ENCODE measurements around the gene HAPLN2.
"Not testable (repeated sequence)": the region's sequence is repeated elsewhere in the genome, so short reads cannot be mapped to it uniquely, and the experiment has no call there.

HAPLN2 gene

DNA sequence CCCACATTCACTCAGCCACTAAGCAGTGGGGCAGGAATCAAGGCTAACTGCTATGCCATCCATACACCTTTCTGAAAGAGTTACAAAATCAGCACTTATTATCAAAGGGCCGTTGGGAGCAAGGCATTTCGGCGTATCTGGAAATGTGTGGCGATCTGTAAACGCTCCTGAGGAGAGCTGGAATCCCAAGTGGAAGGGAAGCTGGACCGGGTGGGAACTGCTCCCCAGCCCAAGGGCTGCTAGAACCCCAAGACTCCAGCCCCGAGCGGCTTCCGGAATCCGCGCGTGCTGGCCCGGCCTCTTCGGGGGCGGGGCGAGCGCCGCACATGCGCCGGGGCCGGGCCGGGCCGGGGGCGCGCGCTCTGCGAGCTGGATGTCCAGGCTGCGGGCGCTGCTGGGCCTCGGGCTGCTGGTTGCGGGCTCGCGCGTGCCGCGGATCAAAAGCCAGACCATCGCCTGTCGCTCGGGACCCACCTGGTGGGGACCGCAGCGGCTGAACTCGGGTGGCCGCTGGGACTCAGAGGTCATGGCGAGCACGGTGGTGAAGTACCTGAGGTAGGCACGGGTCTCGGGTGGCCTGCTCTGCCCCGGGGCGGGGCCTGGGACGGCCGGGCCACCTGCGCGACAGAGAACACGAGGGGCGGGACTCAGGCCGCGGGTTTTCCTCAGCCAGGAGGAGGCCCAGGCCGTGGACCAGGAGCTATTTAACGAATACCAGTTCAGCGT lies 27.6 kb upstream of the HAPLN2 start, which contains the start of gene NAXE:
Gene NAXE (plus strand): TSS at position 345 of the 726 bp plus-strand sequence. CDS start 29 bp downstream, at position 374.
- no peak for DNase-seq (ENCODE audit: low read depth, low spot score)

DNA sequence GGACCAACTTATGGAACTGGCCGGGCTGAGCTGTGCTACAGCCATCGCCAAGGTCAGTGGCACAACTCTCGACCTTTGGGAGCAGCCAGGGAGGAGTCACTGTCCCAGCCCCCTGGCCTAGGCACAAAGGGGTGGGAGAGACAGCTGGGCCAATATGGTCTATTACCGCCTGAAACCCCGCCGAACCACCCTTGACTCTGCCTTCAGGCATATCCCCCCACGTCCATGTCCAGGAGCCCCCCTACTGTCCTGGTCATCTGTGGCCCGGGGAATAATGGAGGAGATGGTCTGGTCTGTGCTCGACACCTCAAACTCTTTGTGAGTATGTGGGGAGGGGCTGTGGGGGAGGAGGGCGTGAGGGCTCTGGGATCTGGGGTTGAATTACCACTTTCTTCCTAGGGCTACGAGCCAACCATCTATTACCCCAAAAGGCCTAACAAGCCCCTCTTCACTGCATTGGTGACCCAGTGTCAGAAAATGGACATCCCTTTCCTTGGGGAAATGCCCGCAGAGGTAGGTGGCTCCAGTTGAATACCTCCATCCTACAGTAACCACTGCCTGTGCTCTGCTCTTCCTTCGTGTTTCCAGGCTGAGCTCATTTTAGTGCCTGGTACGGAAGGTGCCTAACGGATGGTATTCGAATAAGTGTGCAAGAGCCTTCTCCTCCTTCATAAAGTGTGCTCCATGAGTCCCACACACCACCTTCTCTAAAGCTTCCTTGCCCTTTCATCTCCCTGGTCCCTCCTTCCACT lies 26.9 kb upstream of the HAPLN2 start:
- DNase-seq (ENCODE audit: low read depth, low spot score): no peak

DNA sequence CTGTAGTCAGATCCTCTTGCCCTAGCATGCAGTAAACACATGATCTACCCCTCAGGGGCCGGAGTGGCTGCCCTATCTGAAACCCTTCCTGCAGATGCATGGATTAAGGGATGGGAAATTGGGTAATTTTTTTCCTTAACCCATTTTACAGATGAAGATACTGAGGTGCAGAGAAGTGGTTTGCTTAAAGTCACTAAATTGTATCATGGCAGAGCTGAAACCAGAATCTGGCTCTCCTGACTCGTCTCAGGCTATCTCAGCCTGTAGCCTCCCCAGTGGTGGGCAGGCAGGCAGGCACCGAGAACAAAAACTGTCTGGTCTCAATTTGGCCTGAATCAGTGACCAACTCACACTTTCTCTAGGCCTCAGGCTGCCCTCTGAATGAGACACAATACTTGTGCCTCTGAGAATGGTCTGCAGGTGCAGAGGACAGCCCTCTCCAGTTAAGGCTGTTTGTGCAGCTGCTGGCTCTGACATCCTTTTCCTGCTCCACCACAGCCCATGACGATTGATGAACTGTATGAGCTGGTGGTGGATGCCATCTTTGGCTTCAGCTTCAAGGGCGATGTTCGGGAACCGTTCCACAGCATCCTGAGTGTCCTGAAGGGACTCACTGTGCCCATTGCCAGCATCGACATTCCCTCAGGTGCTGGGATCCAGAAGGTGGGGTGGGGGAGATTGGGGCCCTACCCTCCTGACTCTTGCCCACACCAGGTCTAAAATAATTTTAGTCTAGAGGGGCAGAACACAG lies 26.1 kb upstream of the HAPLN2 start:
- DNase-seq (ENCODE audit: low read depth, low spot score): no peak

DNA sequence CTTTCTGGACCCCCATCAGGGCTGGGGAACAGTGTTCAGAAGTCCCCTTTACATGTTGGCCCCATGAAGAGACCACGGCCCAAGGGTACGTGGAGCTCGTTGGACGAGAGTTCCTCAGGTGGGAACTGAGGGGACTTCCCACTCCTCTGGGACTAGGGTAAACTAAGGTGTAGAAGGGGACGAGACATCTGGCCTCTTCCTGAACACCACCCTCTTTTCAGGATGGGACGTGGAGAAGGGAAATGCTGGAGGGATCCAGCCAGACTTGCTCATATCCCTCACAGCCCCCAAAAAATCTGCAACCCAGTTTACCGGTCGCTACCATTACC lies 25.6 kb upstream of the HAPLN2 start:
- DNase-seq (ENCODE audit: low read depth, low spot score): no peak

DNA sequence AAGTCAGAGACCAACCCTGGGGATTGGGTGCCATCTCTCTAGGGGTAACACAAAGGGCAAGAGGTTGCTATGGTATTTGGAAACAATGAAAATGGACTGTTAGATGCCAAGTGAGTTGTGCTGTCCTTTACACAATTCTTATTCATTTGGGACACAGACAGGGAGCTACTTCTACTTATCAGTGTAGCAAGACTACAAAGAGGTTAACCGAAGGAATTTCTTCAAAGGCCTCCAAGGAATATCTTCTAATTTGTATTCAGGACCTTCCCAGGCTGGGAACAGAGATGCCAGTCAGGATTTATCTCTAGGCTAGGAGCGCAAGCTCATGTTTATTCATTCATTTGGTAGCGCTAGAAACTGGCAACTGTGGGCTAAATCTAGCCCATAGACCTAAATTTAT lies 25.0 kb upstream of the HAPLN2 start:
- no peak for DNase-seq (ENCODE audit: low read depth, low spot score)

DNA sequence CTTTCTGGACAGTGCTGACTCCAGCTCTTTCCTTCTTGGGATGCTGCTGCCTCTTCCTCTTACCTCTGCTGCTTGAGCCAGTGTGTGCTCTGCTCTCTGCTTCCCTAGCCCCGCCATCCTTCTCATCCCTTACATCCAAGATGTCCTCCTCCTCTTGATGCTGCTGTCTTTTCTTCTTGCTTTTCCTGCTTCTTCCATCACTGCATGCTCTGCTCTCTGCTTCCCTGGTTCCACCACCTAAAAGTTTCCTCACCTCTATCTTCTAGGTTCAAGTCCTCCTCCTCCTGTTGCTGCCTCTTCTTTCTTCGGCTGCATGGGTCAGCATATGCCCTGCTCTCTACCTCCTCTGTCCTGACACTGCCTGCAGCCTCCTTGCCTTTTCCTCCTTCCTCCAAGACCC lies 24.2 kb upstream of the HAPLN2 start:
- no peak for DNase-seq (ENCODE audit: low read depth, low spot score)

DNA sequence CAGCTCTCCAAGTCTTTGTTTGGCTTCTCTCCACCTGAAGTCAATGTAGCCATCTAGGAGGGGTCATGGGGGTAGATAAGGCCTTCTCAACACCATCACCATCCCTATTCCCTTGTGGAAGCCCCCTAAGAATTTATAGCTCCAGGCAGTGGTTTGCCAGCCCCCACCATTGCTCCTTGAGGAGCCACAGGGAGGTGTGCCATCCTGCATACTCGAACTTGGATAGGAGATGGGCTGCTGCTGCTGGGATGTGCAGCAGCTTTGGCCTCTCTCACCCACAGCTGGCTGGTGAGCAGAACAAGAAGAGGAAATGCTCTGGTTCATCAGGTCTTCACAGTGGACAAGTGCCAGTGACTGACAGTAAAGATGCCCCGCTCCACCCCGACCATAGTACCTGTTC lies 22.8 kb upstream of the HAPLN2 start:
- no peak for DNase-seq (ENCODE audit: low read depth, low spot score)

DNA sequence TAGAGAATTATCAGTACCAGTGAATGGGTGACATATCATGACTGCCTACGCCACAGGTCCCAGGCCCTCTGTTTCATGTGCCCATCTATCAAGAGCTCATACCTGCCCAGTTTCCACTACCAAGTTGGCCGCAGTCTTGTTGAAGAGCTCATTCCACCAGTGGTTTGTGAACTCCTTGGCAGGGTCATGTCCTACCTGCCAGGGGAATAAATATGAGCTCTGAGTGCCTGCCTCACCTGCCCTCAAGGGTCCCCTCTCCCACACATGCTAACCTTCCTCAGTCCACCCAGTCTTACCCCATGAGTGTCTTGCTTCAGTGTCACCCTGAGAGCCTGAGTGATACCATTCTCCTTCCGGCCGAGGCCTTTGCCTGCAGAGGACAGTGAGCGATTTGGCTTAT lies 21.1 kb upstream of the HAPLN2 start:
- no peak for DNase-seq (ENCODE audit: low read depth, low spot score)

DNA sequence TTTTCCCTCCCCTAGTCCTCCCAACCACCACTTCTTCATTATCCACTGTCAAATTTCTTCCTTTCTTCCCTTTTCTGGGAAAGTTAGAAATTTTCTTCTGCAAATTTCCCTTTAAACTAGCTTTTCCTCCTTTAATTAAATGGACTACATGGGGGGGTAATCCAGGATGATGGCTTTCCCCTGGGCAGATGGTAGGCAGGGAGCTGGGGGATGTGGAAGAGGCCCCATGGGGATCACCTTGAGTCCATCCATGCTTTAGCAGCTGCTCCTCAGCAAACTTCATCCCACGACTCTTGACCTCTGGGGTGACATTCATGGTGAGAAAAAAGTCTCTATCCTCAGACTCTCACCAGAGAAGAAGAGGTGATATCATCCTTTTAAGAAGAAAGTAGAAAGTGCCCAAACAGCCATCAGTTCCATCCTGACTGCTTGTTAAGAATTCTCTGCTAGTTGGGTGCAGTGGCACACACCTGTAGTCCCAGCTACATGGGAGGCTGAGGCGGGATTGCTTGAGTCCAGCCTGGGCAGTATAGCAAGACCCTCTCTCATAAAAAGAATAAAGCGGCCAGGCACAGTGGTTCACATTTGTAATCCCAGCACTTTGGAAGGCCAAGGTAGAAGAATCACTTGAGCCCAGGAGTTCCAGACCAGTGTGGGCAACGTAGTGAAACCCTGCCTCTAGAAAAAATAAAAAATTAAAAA lies 20.3 kb upstream of the HAPLN2 start:
- no peak for DNase-seq (ENCODE audit: low read depth, low spot score)

DNA sequence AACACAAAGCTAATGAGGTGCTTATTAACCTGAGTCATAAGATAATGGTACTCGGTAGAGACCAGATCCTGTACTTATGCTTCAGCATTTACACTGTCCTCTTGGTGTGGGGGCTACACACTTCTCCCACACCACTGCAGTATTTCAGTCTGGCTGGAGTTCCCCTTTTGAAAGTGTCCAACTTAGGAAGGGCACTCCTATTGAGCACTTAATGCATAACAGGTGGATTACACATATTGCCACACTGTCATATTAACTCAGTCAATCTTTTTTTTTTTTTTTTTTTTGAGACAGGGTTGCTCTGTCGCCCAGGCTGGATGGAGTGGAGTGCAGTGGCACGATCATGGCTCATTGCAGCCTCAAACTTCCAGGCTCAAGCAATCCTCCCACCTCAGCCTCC lies 19.4 kb upstream of the HAPLN2 start:
- no peak for DNase-seq (ENCODE audit: low read depth, low spot score)

DNA sequence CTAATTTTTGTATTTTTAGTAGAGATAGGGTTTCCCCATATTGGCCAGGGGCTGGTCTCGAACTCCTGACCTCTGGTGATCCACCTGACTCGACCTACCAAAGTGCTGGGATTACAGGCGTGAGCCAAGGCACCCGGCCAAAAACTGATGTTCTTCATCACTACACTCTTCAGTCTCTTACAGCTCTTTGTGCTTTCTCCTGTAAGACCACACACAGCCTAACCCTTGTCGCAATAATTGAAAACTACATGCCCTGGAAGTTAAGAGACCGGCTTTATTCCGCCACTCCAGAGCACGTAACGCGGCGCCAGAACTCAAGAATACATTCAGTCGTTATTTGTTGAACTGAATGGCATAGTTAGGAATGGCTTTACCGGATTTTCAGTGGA lies 18.5 kb upstream of the HAPLN2 start:
- no peak for DNase-seq (ENCODE audit: low read depth, low spot score)

DNA sequence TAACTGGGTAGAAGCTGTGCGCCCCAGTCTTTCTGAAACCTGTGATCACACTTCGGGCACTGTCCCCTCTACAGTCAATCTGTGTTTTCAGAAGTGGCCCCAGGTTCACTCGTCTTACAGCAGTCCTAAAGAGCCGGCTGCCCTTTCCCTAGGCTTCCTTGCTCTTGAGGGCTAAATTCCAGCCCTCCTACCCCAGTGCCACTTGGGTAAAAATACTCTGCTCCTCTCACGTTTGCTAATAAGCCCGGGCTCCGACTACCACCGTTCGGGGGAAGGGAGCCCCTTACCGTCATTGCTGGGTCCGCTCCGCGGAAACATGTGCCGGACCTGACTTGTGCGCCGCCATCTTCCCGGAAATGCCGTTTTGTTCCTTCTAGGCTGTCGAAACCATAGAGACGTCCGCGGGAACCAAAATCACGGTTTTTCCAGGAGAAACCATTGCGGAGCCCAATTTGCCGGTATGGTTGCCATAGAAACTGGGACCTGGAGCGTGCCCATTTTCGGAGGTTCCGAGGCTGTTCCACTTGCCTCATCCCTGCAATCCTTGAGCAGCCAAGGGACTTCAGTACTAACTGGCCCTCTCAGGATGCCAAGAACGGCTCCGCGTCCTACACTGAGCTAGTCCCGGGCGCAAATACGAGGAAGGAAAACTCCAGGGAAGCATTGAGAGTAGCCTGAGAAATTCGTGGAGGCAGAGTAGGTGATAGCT lies 17.9 kb upstream of the HAPLN2 start, which contains the start of gene GPATCH4:
Gene GPATCH4 (minus strand): TSS at position 358 of the 709 bp plus-strand sequence.
- peak; percentile 68 for DNase-seq (ENCODE audit: low read depth, low spot score)

DNA sequence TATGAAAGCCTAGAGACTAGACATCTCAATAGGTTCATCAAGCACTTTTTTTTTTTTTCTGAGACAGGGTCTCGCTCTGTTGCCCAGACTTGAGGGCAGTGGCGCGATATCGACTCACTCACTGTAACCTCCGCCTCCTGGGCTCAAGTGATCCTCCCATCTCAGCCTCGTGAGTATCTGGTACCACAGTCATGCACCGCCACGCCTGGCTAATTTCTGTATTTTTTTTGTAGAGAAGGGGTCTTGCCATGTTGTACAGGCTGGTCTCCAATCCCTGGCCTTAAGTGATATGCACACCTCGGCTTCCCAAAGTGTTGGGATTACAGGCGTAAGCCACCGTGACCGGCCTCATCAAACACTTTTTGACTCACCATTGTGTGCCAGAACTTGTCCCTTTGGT lies 17.3 kb upstream of the HAPLN2 start:
- DNase-seq (ENCODE audit: low read depth, low spot score): no peak

DNA sequence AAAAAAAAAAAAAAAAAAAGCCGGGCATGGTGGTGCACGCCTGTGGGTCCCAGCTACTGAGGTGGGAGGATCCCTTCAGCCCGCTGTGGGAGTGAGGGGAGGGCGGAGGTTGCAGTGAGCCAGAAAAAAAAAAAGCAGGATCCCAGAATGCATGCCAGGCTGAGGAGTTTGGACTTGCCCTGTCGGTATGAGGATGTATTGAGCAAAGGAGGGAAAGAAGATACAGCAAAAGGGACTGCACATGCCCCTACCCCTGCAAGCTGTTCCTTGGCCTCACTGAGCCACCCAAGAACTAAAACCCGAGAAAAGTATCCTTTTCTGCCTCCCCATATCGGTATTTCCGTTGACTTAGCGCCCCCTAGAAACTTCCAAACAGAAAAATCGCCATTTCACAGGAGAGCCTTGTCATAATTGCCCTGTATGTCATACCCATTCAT lies 16.6 kb upstream of the HAPLN2 start:
- no peak for DNase-seq (ENCODE audit: low read depth, low spot score)

DNA sequence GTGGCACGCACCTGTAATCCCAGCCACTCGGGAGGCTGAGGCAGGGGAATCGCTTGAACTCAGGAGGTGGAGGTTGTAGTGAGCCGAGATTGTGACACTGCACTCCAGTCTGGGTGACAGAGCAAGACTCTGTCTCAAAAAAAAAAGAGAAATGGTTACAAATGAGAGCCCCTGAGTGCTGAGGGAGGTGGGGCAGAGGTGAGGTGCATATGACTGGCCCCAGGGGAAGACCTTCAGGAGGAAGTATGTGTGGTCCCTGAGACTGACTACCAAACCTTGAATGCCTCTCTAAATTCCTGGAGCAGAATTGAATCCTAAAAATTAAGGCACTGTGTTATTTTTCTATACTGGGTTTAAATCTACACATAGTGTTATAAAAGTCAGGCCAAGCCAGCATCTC lies 11.9 kb upstream of the HAPLN2 start:
- DNase-seq (ENCODE audit: low read depth, low spot score): not testable (repeated sequence)

DNA sequence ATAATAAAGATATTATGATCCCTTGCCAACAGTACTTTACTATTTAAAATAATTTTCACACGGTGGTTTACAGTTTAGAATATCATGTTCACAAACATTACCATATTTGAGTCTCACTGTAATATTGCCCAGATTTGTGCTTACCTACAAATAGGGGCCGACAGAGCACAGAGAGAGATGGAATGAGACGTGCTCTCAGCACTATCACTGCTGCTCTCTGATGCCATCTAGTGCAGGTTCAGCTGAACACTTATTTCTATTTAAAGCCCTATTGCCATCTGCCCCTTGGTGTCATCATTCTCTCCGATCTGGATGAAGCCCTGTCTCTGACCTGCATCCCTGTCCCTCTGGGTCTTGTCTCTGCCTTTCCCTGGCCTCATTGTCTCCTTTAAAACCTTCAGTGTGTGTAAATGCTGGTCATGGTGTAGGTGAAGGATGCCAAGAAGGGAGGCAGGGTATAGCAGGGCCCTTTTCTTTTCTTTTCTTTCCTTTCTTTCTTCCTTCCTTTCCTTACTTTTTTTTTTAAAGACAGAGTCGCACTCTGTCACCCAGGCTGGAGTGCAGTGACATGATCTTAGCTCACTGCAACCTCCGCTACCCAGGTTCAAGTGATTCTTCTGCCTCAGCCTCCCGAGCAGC lies 11.1 kb upstream of the HAPLN2 start:
- no peak for DNase-seq (ENCODE audit: low read depth, low spot score)

DNA sequence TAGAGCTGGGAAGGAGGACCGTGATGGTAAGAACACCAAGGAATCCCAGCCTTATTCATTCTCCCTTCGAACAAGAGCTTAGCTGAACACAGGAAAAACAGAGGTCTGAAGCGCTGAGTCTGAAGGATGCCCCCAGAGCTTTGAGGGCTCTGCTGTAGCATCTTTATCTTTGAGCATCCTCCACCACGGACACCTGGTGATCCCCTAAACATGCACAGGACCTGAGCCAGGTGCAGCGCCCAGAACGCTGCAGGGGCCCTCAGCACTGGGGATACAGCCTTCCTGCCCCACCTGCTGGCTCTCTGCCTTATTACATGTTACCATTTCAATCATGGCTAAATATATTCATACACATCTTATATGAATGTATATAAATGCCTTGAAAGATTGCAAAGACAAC lies 10.2 kb upstream of the HAPLN2 start:
- no peak for DNase-seq (ENCODE audit: low read depth, low spot score)

DNA sequence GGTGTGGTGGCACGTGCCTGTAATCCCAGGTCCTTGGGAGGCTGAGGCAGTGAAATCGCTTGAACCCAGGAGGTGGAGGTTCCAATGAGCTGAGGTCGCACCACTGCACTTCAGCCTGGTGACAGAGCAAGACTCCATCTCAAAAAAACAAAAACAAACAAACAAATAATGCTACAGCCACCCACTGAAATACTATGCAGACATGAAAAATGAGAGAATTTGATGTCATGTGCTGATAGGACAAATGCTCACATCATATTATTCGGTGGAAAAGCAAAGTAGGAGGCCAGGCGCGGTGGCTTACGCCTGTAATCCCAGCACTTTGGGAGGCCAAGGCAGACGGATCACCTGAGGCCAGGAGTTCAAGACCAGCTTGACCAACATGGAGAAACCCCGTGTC lies 9.1 kb upstream of the HAPLN2 start:
- not testable (repeated sequence) for DNase-seq (ENCODE audit: low read depth, low spot score)

DNA sequence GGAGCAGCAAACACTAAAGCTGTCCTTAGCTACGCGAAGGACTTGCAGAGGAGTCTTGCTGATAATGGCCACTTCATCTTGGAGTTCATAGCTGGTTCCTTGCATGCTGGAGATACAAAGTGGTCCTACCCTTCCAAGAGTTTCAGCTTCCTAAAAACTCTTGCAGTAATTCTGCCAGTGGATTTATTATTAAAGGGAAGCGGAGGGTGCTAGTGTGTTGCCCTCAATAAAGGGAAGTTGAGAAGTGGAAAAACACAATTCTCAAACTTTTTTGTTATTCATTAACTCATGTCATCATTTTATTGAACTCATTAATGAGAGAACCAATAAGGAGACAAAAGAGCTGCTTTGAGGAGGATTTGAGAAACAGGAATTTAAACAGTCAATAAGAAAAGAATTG lies 6.5 kb upstream of the HAPLN2 start:
- no peak for DNase-seq (ENCODE audit: low read depth, low spot score)

DNA sequence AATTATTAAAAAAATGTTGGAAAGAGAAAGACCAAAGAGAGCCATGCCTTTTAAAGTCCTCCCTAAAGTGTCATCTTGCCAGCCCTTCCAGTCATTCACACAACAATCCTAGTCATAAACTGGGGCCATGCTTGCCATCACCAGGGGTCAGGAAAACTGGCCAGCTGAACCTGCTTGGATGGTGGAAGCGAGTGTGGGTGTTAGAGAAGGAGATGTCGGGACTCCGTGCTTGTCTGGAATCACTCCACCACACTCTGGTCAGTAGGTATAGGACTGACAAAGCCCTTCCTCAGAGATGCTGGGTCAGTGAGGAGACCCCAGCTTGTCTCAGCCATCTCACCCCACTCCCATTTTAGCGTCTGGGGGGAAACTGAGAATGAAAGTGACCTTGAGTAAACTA lies 3.3 kb upstream of the HAPLN2 start:
- DNase-seq (ENCODE audit: low read depth, low spot score): no peak

DNA sequence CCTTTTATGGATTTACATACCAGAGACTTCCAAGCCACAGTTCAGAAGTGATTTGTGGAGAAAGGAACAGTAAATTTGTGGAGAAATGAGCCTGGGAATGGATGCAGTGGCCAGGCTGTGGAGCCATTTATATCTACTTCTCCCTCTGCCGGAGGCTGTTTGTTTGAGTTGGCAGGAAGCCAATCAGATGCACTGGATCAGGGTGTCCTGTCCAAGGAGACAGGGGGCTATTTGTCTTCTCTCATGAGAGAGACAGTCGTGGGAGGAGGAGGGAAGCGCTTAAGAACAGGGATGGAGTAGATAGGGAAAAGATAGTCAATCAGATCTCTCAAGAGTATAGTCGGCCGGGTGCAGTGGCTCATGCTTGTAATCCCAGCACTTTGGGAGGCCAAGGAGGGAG lies 2.8 kb upstream of the HAPLN2 start:
- DNase-seq (ENCODE audit: low read depth, low spot score): no peak

All from smooth muscle cell of the brain vasculature (primary cell).